Measurements from ENCODE around the gene GAST.

Gene GAST

GRCh38 chr17:41741709-41742108 lies 29.6 kb downstream of the GAST start:
- DNase-seq (ENCODE audit: low read depth): no peak

GRCh38 chr17:41748275-41748674 lies 36.1 kb downstream of the GAST start:
- no peak for DNase-seq (ENCODE audit: low read depth)

GRCh38 chr17:41750862-41751261 lies 38.7 kb downstream of the GAST start:
- DNase-seq (ENCODE audit: low read depth): no peak

GRCh38 chr17:41751288-41751687 lies 39.2 kb downstream of the GAST start:
- no peak for DNase-seq (ENCODE audit: low read depth)

- DNase-seq (ENCODE audit: low read depth): no peak
These were observed 41.9 kb downstream of the GAST start for GRCh38 chr17:41754066-41754465.

GRCh38 chr17:41758601-41759000 lies 46.5 kb downstream of the GAST start:
- no peak for DNase-seq (ENCODE audit: low read depth)

- DNase-seq (ENCODE audit: low read depth): no peak
These were observed 48.7 kb downstream of the GAST start for GRCh38 chr17:41760878-41761277.

- DNase-seq (ENCODE audit: low read depth): no peak
These were observed 50.3 kb downstream of the GAST start for GRCh38 chr17:41762391-41762790.

GRCh38 chr17:41762841-41763240 lies 50.7 kb downstream of the GAST start:
- no peak for DNase-seq (ENCODE audit: low read depth)

GRCh38 chr17:41763327-41763726 lies 51.2 kb downstream of the GAST start:
- DNase-seq (ENCODE audit: low read depth): no peak

Data from stimulated activated CD8-positive, alpha-beta memory T cell treated with anti-CD3 and anti-CD28 coated beads, Interleukin-12 subunit alpha, Interleukin-12 subunit beta, amount 100 ng/mL, for 1 hour (primary cell).